NCI-H524 treated with DMSO at 0.1 percent for 48 hours (cell line): ENCODE measurements around the gene OTOA.
"Not testable (repeated sequence)": the region's sequence is repeated elsewhere in the genome, so short reads cannot be mapped to it uniquely, and the experiment has no call there.

Experiments used
- DNase-seq: peaks from one replicate; lab custom pipeline; 2025; lab: John Stamatoyannopoulos, UW

Gene OTOA

GRCh38 chr16:21663889-21664647 is at the start of gene OTOA:
TSS of gene OTOA (plus strand) at chr16:21663968. CDS start at chr16:21678515, 14,547 bp downstream.
- DNase-seq: no peak

GRCh38 chr16:21614896-21615295 is 48.9 kb upstream of the OTOA start:
- no peak for DNase-seq

- DNase-seq: no peak
Measured at GRCh38 chr16:21617607-21618006, 46.2 kb upstream of the OTOA start.

GRCh38 chr16:21618281-21618680 is 45.5 kb upstream of the OTOA start:
- DNase-seq: no peak

GRCh38 chr16:21619765-21620425 is 43.9 kb upstream of the OTOA start:
- no peak for DNase-seq

- DNase-seq: no peak
Measured at GRCh38 chr16:21620592-21620991, 43.2 kb upstream of the OTOA start.

- no peak for DNase-seq
Measured at GRCh38 chr16:21622545-21622944, 41.2 kb upstream of the OTOA start.

- DNase-seq: no peak
Measured at GRCh38 chr16:21625026-21625425, 38.7 kb upstream of the OTOA start.

- DNase-seq: no peak
Measured at GRCh38 chr16:21626659-21627277, 37.0 kb upstream of the OTOA start.

GRCh38 chr16:21628121-21628726 is 35.5 kb upstream of the OTOA start:
- DNase-seq: no peak

GRCh38 chr16:21628772-21629171 is 35.0 kb upstream of the OTOA start:
- DNase-seq: no peak

- not testable (repeated sequence) for DNase-seq
Measured at GRCh38 chr16:21629616-21630539, 33.9 kb upstream of the OTOA start.

GRCh38 chr16:21630866-21631265 is 32.9 kb upstream of the OTOA start:
- DNase-seq: not testable (repeated sequence)

GRCh38 chr16:21631376-21631775 is 32.4 kb upstream of the OTOA start:
- not testable (repeated sequence) for DNase-seq

- DNase-seq: not testable (repeated sequence)
Measured at GRCh38 chr16:21631951-21632575, 31.7 kb upstream of the OTOA start.

- DNase-seq: no peak
Measured at GRCh38 chr16:21634216-21634615, 29.6 kb upstream of the OTOA start.

GRCh38 chr16:21635694-21636093 is 28.1 kb upstream of the OTOA start:
- DNase-seq: not testable (repeated sequence)

- DNase-seq: no peak
Measured at GRCh38 chr16:21637032-21637968, 26.5 kb upstream of the OTOA start.

GRCh38 chr16:21638573-21638975 is 25.2 kb upstream of the OTOA start:
- no peak for DNase-seq

GRCh38 chr16:21639493-21639892 is 24.3 kb upstream of the OTOA start:
- no peak for DNase-seq
